DMS53 treated with DMSO at 0.1 percent for 48 hours (cell line): ENCODE data around the gene RESP18.

Source experiments
- DNase-seq: peaks from one replicate; lab custom pipeline; 2025; ENCODE audit not compliant: unreplicated experiment; lab: John Stamatoyannopoulos, UW

The RESP18 gene

GRCh38 chr2:219278655-219279150 is 53.8 kb downstream of the RESP18 start:
- DNase-seq = no peak

GRCh38 chr2:219277703-219278654 is 54.6 kb downstream of the RESP18 start:
- DNase-seq = peak; percentile 68
